ENCODE data around the gene SLC16A10.

- TF ChIP-seq CTCF (IDR thresholded peaks at IDR 0.05) (no peak), EZH2 (IDR thresholded peaks at IDR 0.05) (no peak)
Measured at GRCh38 chr6:111254779-111255166, 167.5 kb downstream of the SLC16A10 start.
